T-helper 22 cell (primary cell): ENCODE measurements around the gene SSNA1.
"Not testable (repeated sequence)": the region's sequence is repeated elsewhere in the genome, so short reads cannot be mapped to it uniquely, and the experiment has no call there.

Experiments used
- DNase-seq: peaks from one replicate; pipeline ENCODE4 v3.0.0-alpha.2; 2020; ENCODE audit warnings: low read depth

Gene SSNA1

GRCh38 chr9:137233143-137233980 lies 44.9 kb downstream of the SSNA1 start:
- no peak for DNase-seq

GRCh38 chr9:137234055-137234697 lies 45.7 kb downstream of the SSNA1 start:
- DNase-seq: no peak

- no peak for DNase-seq
These were observed 46.4 kb downstream of the SSNA1 start for GRCh38 chr9:137234758-137235423.

- DNase-seq: no peak
These were observed 47.2 kb downstream of the SSNA1 start for GRCh38 chr9:137235424-137236237.

GRCh38 chr9:137236238-137236935 lies 47.9 kb downstream of the SSNA1 start:
- DNase-seq: peak; percentile 77

GRCh38 chr9:137236936-137237421 lies 48.5 kb downstream of the SSNA1 start:
- no peak for DNase-seq

GRCh38 chr9:137237759-137238726 lies 49.6 kb downstream of the SSNA1 start:
- DNase-seq: no peak

GRCh38 chr9:137239541-137240200 lies 51.2 kb downstream of the SSNA1 start:
- not testable (repeated sequence) for DNase-seq
